Heart left ventricle (tissue), 16 donors: ENCODE results near the gene XNDC1N. TPM values are rescaled to one million over a fixed set of nuclear protein-coding genes. Genes with fewer than 3 reads are reported as not detected.

Source experiments
- ATAC-seq, 4 donors: fragments of 200-7000 bp; cut with Tn5 transposase; one replicate each; pipeline ENCODE4 v1.9.1; 2020 to 2022; ENCODE audit warnings: moderate library complexity in 4 of 4, mild to moderate bottlenecking in 3 of 4, moderate number of reproducible peaks in 1 of 4
- DNase-seq, 5 donors: peaks; one replicate each; pipeline ENCODE4 v3.0.0-alpha.2; 2020
- H3K27ac ChIP-seq, 12 donors: fragments of 200-600 bp; sonication (generic) in 4 of 12; one replicate each; pipeline versions ENCODE4 v1.5.0 to v1.8.0; 2016 to 2022; ENCODE audit warnings: mild to moderate bottlenecking in 2 of 12
- H3K27me3 ChIP-seq, 9 donors: fragments of 200-600 bp; sonication (generic) in 2 of 9; one replicate each; pipeline versions ENCODE4 v1.5.1 to v1.8.0; 2016 to 2022; ENCODE audit warnings: mild to moderate bottlenecking in 3 of 9
- H3K36me3 ChIP-seq, 9 donors: fragments of 200-600 bp; sonication (generic) in 2 of 9; one replicate each; pipeline versions ENCODE4 v1.5.0 to v1.8.0; 2018 to 2022; ENCODE audit warnings: mild to moderate bottlenecking in 2 of 9
- H3K4me1 ChIP-seq, 12 donors: fragments of 200-600 bp; sonication (generic) in 4 of 12; one replicate each; pipeline versions ENCODE4 v1.5.0 to v1.8.0; 2016 to 2022; ENCODE audit warnings: mild to moderate bottlenecking in 3 of 12
- H3K4me3 ChIP-seq, 12 donors: fragments of 200-600 bp; sonication (generic) in 4 of 12; one replicate each; pipeline versions ENCODE4 v1.5.0 to v1.8.0; 2017 to 2022; ENCODE audit warnings: mild to moderate bottlenecking in 9 of 12, moderate library complexity in 4 of 12
- H3K9me3 ChIP-seq, 12 donors: fragments of 200-600 bp; sonication (generic) in 4 of 12; one replicate each; pipeline versions ENCODE4 v1.5.0 to v1.8.0; 2016 to 2022; ENCODE audit warnings: mild to moderate bottlenecking in 1 of 12
- POLR2A ChIP-seq, 2 donors: fragments of 450-650 bp; IDR thresholded peaks; one replicate each; pipeline ENCODE4 v1.6.1; 2017; ENCODE audit warnings: antibody characterized with exemption in 2 of 2, mild to moderate bottlenecking in 2 of 2, moderate library complexity in 2 of 2
- WGBS, 4 donors: extraction: QIAGEN DNeasy Blood & Tissue Kit in 2 of 4; methylation state at CpG; one replicate each; pipeline versions ENCODE4 v1.1.5 to v1.1.7; 2013 to 2018; 5-methylcytosine and 5-hydroxymethylcytosine counted together
- intact Hi-C, 10 donors: fragments of 100-400 bp; cut with DNase I; formaldehyde crosslinking; loops; one replicate each; pipeline versions ENCODE4 v1.11.1 to v1.14.2; 2022
- polyA plus RNA-seq, 2 donors: library from polyadenylated mRNA; stranded (reverse); fragments of 200-250 nt; gene quantifications; one replicate each; pipeline ENCODE4 v1.2.3, GENCODE V29; 2013
- total RNA-seq, 9 donors: library from RNA; depleted of rRNA in 2 of 9; stranded (reverse); fragments of >200 nt in 2 of 9; fragmentation: NEBNext Ultra II Directional in 3 of 9; extraction: Animal tissue kit (Norgen Biotek cat#: 25700) in 3 of 9; gene quantifications; one replicate each; pipeline versions ENCODE4 v1.1.0 to v1.2.4, GENCODE V29; 2016 to 2023
- TF ChIP-seq, protein P1 (sequence below), 12 donors: fragments of 200-600 bp; sonication (generic) in 4 of 12; IDR thresholded peaks; one replicate each; pipeline versions ENCODE4 v1.5.0 to v1.8.0; 2018 to 2022; ENCODE audit warnings: antibody characterized with exemption in 12 of 12, mild to moderate bottlenecking in 5 of 12
- donor health status: ischemic (EF 13 %, LVEDD 7.1; RV severe dilation, severe dysfunction).
- donor health status: healthy with polysubstance abuse.
- donor health status: DM: no; HTN: yes; CAD: no.
- donor health status: DM: no; HTN: no; CAD: no.
- donor health status: ischemic (EF 25% LVEDD 6.9; RV normal size, moderate dysfunction).
- donor health status: ischemic (EF 25% LVEDD 5.7; RV mildly dilated, moderate dysfunction).
- donor health status: healthy.
- donor health status: DM: yes; HTN: yes; CAD: no.
- donor health status: ischemic (EF 35%, LVEDD 5.7; RV mildly dilated, moderate dysfunction).
- donor health status: nonischemic (EF 11% LVEDD 7.7; RV severe dilation, severe dysfunction).
- donor health status: DM: yes; HTN: yes; CAD: no.
- donor health status: PGD.
- donor health status: ischemic (EF 29% LVEDD 5.4; RV normal size, mild dysfunction).
- donor health status: nonischemic (EF 23%, LVEDD 6.1; RV moderate dilation, normal function).

Gene XNDC1N
- total and polyA plus RNA-seq, 11 donors, result 0.95 to 5.3 (median 2.6) TPM; not detected in 1

DNA sequence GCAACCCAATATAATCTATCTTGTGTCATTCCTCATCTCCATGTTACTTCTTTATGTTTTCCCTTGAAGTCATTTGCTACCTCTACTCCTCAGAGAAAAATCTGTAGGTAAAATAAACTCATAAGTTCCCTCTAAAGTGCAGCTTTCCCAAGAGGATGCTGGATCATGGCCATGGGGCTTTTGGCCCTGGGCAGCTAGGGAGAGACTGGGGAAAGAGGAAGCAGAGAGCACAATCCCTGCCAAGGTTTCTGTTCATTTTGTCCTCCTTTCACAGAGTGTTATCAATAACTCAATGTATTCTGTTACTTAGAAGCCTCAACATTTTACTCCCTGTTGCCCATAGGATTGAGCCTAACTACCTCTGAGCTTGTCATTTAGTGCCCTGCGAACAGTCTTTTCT is 9.4 kb upstream of the XNDC1N start:
- 84 to 96% (median 91%) methylated on average over 1 of the region's 1 CpG for WGBS, 4 donors
- peak in 1 of 4 donors; percentile 36 for ATAC-seq
- TF ChIP-seq, protein P1, sequence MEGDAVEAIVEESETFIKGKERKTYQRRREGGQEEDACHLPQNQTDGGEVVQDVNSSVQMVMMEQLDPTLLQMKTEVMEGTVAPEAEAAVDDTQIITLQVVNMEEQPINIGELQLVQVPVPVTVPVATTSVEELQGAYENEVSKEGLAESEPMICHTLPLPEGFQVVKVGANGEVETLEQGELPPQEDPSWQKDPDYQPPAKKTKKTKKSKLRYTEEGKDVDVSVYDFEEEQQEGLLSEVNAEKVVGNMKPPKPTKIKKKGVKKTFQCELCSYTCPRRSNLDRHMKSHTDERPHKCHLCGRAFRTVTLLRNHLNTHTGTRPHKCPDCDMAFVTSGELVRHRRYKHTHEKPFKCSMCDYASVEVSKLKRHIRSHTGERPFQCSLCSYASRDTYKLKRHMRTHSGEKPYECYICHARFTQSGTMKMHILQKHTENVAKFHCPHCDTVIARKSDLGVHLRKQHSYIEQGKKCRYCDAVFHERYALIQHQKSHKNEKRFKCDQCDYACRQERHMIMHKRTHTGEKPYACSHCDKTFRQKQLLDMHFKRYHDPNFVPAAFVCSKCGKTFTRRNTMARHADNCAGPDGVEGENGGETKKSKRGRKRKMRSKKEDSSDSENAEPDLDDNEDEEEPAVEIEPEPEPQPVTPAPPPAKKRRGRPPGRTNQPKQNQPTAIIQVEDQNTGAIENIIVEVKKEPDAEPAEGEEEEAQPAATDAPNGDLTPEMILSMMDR (IDR thresholded peaks at IDR 0.05), result no peak
- no peak for TF ChIP-seq POLR2A (IDR thresholded peaks at IDR 0.05)
- Histone ChIP-seq H3K27me3 (no peaks in the 10 kb centered on the region), H3K27ac (peak overlapping the region in 1 of 12 donors; percentile 52), H3K9me3 (no peaks in the 10 kb centered on the region), H3K4me3 (no peak overlapping the region), H3K36me3 (peaks cover 0 to 6% (median 0%) of the 10 kb centered on the region in 9 donors), H3K4me1 (peaks cover 0 to 48% (median 19%) of the 10 kb centered on the region in 12 donors)
- DNase-seq, result no peak
- intact Hi-C loops, result no loop called here

DNA sequence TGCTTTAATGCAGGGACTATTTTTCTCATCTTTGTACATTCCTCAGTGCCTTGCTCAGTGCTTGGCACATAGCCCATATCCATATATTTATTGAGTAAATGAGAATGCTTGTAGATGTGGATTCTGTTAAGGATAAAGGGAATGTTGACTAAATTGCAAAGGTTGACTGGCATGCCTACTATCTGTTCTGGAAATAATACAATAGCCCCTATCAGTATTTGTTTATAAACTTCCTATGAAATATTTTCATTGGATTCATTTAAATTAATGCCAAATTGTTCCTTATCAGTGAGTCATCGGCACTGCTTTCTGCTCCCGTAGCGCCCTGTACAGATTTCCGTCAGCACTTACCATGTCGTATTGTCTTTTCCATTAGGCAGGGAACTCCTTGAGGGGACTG is 8.4 kb upstream of the XNDC1N start:
- Histone ChIP-seq H3K27ac (no peak overlapping the region), H3K4me1 (peaks cover 0 to 55% (median 22%) of the 10 kb centered on the region in 12 donors), H3K27me3 (no peaks in the 10 kb centered on the region), H3K9me3 (no peaks in the 10 kb centered on the region), H3K36me3 (peaks cover 0 to 6% (median 0%) of the 10 kb centered on the region in 9 donors), H3K4me3 (no peak overlapping the region)
- WGBS, 4 donors, result 48 to 65% (median 56%) methylated on average over 5 of the region's 5 CpGs
- ATAC-seq (peak in 1 of 4 donors; percentile 46), DNase-seq (no peak)
- no peak for TF ChIP-seq POLR2A (IDR thresholded peaks at IDR 0.05)
- TF ChIP-seq, protein P1 (IDR thresholded peaks at IDR 0.05), result no peak
- intact Hi-C loops, result no loop called here

DNA sequence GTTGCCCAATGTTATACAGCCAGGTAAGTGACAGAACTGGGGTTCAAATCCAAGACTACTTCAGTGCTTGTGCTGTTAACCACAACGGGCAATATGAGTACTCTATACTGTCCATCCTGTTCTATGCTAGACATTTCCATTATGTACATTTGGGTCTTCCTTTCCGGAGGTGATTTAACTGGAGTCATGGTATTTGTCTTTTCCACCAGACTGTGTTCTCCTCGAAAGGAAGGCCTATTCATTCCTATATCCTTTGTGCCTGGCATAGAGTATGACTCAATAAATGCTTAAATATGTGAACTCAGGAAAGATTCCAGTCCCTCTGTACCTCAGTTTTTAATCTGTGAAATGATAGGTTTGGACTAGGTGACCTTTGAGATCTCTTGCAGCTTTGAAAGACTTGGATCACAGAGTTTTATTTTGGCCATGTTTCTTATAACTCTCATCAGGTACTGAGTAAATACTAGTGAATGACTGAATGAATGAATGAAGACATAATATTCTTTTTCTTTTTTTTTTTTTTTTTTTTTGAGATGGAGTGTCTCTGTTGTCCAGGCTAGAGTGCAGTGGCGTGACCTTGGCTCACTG is 7.0 kb upstream of the XNDC1N start:
- H3K4me3 ChIP-seq, result no peak overlapping the region
- TF ChIP-seq POLR2A (IDR thresholded peaks at IDR 0.05), result no peak
- TF ChIP-seq, protein P1 (IDR thresholded peaks at IDR 0.05), result no peak

DNA sequence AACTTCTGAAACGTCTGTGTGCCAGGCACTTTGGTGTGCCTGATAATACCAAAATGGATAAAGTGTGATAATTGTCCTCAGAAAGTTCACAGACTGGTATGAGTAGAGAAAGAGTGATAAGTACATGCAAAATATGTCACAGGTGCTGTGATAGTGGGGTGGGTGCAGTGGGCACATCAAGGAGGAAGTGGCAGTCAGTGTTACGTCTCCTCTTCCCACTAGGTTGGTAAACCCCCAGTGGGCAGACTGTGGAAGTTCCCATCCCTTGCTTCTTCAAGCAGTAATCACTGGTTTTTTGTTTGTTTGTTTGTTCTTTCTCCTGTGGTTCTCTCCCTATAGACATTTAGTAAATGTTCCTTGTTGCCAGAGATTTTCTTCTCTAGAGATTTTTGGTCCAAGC is 5.8 kb upstream of the XNDC1N start:
- no peak overlapping the region for H3K4me3 ChIP-seq

More for the DNA sequence above, 7.0 kb upstream of the XNDC1N start:
- Histone ChIP-seq H3K27me3 (no peaks in the 10 kb centered on the region), H3K36me3 (peaks cover 0 to 6% (median 0%) of the 10 kb centered on the region in 9 donors), H3K9me3 (no peaks in the 10 kb centered on the region), H3K27ac (no peak overlapping the region), H3K4me1 (peaks cover 0 to 53% (median 28%) of the 10 kb centered on the region in 12 donors)
- DNase-seq, result no peak
- no peak for ATAC-seq
- WGBS, 4 donors, result 88 to 94% (median 89%) methylated on average over 4 of the region's 4 CpGs
- intact Hi-C loops, result no loop called here

More for the DNA sequence above, 5.8 kb upstream of the XNDC1N start:
- Histone ChIP-seq H3K36me3 (peaks cover 0 to 6% (median 0%) of the 10 kb centered on the region in 9 donors), H3K4me1 (peaks cover 4 to 65% (median 37%) of the 10 kb centered on the region in 12 donors), H3K9me3 (no peaks in the 10 kb centered on the region), H3K27me3 (no peaks in the 10 kb centered on the region), H3K27ac (no peak overlapping the region)
- TF ChIP-seq, protein P1 (IDR thresholded peaks at IDR 0.05), result no peak
- no peak for TF ChIP-seq POLR2A (IDR thresholded peaks at IDR 0.05)
- no peak for ATAC-seq
- no peak for DNase-seq
- intact Hi-C loops, result no loop called here
- 41 to 52% (median 47%) methylated on average over 2 of the region's 2 CpGs for WGBS, 4 donors
